Stimulated activated CD4-positive, alpha-beta T cell treated with anti-CD3 and anti-CD28 coated beads, Interleukin-2, amount 100 ng/mL, for 24 hours (primary cell): Measurements from ENCODE around the gene CACNA1F.
"Not testable (repeated sequence)": the region's sequence is repeated elsewhere in the genome, so short reads cannot be mapped to it uniquely, and the experiment has no call there.

Experiments used
- DNase-seq, 2 donors: peaks; one replicate each; pipeline ENCODE4 v3.0.0-alpha.2; 2020

The CACNA1F gene

DNA sequence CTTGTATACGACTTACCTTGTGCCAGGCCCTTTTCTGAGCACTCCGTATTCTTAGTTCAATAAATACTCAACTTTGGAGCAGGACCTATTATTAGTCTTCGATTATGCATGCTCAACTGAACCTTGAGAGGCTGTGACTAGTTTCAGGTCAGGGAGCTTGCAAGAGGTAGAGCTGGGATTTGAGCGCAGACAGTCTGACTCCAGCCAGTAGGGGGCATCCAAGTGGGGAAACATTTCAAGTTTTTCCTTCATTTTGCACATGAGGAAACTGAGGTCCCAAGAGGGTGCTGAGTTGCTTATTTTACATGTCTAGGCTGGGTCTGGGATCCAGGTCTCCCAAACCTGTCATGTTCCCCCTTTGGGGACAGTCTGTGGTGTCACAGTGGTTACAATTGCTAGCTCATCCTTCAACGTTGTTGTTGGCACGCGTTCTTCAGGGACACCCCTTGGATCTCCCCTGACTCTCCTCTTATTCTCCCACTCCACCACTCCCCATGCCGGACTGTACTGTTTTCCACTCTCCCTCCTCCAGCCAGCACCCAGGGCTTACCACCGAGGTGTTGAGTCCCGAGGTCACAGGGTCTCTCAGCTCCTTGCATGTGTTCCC lies 40.3 kb downstream of the CACNA1F start:
- DNase-seq = peak; percentile 32 to 41

DNA sequence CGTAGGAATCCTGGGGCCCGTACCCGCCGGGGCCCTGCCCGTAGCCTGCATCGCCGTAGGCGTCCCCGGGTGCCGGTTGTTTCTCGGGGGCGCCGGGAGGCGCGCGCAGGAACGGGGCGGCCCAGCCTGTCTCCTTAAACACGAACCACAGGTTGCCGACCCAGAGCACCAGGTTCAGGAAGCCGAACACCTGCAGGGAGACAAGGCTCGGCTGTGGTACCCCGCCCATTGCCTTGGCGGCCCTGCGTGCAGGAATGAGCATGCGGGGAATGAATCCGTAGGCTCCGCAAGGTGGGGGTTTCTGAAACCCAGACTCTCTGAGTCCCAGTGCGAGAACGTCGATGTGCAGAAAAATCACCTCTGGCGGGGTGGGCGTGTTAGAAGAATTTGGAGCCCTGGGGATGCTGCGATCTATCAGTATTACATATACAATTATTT lies 41.5 kb downstream of the CACNA1F start:
- DNase-seq = peak in 1 of 2 donors; percentile 26

DNA sequence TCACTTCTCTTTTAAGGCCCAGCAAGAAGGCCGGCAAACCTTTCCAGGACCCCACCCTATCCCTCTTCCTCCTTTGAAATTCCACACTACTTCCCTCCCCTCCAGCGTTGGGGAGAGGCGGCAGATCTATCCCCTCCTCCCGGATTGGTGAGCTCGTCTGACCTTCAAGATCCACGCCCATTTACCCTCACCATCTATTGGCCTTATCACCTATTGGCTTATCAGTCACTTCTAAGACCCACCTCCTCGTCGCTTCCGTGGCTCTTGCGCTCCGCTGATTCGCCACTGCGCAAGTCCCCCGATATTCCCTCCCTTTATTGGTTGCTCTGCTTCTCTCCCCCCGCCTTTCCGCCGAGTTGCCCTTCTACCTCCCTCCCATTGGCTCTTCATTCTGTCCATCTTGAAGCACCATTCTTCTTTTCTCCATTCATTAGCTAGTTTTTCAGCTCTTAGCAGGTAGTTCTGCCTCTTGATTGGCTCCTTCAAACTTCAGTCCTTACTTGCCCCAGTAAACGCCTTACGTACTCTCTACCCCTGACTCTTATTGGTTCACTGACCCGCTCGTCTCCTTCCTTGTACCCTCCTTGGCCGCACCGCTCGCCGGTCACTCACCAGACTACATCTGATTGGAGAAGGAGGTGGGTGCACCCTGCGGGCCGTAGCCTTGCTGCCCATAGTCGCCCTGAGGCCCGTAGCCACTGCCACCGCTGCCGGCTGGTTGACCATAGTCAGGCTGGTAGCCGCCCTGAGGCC lies 42.1 kb downstream of the CACNA1F start:
- peak; percentile 74 to 82 for DNase-seq

DNA sequence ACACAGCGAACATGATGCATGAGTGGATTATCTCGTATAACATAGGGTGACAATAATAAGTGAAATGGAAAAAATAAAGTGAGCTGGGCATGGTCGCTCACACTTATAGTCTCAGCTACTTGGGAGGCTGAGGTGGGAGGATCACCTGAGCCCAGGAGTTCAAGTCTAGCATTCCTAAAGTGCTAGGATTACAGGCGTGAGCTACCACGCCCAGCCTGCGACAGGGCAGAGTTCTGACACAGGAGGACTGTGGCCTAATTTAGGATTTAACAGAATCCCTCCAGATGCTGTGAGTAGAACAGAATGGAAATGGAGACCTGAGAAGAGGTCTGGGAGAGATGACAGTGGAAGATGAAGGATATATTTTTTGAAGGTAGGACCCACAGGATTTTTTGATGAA lies 43.5 kb downstream of the CACNA1F start:
- DNase-seq = no peak

DNA sequence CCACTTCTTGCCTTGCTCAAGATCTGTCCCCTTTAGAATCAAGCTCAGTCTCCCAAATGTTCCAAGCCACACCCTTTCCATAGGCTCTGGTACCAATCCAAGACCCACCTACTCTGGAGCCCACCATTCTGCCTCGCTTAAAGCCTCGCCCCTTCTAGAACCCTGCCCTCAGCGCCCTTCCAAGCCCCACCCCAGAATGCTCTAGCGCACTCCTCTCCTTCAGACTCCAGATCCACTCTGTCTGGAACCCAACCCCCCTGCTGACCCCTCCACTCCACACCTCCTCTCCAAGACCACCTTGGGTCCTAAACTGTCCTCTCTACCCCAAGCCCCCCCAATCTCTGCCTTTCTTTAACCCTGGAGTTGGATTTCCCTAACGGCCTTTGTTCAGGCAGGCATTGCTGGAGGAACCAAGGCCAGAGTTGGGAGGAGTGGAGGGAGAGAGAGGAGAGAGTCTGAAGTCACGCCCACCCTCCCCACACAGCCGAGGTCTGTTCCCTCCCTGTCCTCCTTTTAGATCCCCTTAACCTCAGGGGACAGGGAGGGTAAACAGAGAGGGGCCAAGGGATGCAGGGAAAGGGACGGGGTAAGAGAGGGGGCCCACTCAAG lies 44.6 kb downstream of the CACNA1F start:
- no peak for DNase-seq

DNA sequence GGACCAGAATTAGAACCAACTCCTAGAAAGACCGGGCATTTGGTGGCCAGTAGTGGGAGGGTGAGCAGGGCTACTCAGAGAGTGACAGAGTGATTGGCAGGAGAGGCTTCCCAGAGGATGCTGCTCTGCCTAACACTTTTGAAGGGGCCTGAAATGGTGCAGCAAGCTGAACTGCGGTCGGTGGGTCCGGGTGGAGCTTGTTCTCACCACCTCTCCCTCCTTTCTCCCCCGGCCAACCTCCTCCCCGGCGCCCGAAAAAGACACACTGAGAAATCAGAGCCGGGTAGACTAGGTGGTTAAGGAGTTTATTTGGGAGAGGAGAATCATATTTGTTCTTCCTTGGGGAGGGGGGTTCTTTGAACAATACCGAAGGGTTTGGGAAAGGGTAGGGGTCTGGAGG lies 45.6 kb downstream of the CACNA1F start:
- DNase-seq = no peak

DNA sequence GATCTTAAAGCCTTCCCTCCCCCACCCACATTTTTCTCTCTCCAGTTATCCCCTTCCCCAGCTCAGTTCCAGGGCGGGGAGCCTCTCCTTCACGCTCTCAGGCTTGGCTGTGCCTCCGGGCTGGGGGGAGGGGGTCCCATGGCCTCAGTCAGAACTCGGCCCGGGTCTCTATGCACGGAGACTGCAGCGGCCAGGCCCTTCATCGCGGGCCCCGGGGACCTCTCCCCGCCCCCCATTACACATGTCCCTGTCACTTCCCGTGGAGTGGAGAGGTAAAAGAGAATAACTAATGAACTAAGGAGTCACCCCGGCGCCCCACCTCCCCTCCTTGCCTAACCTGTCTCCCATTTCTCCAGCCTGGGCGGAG lies 46.1 kb downstream of the CACNA1F start:
- no peak for DNase-seq

DNA sequence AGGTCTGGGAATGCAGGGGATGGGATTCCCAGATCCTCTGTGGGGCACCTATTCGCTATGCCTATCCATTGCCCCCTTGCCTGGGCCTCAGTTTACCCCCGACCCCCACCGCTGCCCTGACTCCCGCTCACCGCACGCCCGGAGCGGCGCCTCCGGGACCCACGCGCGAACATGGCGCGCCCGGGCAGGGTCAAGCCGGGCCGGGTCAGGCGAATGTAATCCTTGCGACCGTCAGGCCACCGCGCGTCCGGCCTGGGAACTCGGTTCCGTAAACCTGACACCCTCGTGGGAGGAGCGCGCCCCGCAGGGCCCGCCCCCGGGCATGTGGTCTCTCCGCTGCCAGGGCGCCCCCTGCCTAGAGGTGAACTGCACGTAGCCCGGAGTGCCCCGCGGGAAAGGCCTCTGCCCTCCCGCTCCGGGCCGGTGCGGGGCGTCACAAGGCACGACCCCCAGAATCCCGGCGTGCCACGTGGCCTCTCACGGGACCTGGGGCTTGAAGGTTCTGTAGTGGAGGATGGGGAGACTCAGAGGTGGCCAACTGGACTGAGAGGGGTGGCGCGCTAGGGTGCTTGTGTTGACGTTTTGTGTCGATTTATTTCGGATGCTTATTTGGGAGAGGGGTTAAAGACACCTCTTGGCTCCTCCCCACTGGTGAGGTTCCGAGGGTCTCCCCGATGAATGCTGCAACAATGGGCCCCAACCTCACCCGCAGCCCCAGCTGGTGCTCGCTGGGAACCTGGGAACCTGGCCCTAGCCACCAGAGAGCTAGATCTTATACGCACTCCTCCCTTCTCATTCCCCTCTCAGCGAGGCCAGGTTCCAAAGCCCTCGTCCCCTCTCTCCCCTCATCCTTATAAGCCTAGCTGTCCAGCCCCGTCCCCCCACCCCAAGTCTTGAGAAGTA lies 46.8 kb downstream of the CACNA1F start, which contains the start of gene PRICKLE3:
TSS of gene PRICKLE3 (minus strand) at position 249 of the 903 bp plus-strand sequence. CDS start at position 173, 76 bp downstream.
- DNase-seq = peak; percentile 73 to 80

DNA sequence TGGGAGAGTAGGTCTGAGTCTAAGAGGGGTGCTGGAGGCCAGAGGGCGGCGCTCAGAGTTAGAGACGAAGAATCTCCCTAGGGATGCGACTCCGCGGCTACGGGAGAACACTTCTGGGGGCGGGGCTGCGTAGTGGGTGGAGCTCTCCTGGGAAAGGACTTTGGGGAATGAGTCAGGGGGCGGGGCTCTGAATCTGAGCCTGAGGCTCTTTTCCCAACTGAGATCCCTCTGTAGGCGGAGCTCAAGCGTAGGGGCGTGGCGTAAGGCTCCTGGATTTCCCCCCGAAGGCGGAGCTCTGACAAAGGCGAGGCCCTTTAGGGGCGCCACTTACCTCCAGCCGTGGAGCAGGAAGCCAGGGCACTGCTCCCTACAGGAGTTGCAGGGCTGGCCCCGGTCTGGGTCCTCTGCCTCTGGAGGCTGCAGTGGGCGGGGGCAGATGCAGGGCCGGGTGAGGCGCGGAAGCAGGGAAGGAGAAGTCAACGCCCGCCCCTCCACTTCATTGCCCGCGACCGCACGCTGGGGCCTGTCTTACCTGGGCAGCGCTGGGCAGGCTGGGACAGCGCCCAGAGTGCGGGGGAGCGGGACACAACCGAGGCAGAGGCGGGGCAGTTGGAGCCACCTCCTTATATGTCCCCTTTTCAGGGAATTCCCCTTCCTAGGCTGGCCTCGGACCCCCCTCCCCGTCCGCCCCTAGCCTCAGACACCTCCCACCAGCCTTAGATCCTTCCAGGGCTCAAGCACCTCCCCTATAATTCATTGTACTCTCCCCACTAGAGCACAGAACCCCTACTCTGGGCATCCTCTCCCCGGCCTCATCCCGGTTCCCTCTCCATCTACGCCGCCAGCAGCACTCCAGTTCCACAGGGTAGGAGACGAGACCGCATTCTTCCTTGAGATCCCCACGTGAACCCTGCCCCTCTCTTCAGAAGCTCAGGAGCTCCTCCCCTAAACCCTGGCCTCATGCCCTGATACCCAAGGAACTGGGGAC lies 48.6 kb downstream of the CACNA1F start:
- peak; percentile 22 to 62 for DNase-seq

DNA sequence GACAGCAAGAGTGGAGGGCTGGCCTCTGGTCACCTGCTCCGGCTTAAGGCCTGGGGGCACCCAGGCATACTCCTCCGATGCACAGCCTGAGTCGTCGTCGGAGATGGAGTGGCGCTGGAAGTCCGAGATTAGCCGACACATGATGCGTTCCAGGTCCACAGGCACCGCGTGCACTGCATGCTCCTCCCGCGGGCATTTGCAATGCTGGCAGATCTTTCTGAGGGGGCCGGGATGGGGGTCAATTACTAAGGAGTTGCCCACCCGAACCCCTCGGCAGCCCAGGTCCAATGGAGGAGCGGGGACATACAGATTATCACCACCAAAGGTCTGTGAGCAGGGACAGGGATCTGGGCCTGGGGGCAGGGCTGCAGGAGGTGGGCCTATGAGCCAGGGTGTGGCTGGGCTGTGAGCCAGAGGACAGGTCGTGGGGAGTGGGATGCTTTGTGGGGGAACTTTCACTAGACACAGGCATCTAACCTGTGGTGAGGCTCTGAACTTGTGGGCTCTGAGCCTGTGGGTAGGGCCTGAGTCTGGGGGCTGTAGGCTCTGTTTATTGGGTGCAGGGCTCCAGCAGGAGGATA lies 49.3 kb downstream of the CACNA1F start:
- DNase-seq = no peak

DNA sequence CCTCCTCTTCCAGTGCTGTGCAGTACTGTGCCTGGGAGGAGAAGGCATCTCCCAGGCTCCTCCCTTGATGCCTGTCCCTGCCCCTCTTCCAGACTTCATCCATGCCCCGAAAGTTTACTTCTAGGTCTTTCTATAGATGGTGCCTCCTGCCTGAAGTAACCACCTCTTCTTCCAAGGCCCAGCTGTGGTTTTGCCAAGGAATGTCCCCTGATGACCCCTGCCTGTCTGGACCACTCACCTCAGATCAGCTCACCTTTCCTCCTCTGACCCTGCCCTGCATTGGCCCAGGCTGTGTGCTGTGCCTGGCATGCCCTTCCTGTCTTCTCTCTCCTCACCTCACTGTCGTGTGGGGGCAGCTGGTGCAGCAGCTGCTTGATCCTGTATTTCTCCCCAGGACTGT lies 53.8 kb downstream of the CACNA1F start:
- DNase-seq = no peak

DNA sequence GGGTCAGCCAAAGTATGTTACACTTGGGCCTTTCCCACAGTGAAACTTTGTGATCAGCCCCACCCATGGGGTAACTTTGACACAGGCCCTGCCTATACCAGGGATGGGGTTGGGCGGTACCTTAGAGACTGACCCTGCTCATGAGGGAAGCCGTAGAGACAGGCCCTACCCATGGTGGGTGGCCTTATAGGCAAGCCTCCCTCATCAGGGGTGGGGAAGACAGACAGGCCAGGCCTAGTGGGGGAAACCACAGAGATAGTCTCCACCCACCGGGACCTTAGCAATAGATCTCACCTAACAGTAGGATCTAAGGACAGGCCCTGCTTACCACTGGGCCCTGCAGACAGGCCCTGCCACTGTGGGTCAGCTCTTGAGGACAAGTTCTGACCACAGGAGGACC lies 54.6 kb downstream of the CACNA1F start:
- no peak for DNase-seq

DNA sequence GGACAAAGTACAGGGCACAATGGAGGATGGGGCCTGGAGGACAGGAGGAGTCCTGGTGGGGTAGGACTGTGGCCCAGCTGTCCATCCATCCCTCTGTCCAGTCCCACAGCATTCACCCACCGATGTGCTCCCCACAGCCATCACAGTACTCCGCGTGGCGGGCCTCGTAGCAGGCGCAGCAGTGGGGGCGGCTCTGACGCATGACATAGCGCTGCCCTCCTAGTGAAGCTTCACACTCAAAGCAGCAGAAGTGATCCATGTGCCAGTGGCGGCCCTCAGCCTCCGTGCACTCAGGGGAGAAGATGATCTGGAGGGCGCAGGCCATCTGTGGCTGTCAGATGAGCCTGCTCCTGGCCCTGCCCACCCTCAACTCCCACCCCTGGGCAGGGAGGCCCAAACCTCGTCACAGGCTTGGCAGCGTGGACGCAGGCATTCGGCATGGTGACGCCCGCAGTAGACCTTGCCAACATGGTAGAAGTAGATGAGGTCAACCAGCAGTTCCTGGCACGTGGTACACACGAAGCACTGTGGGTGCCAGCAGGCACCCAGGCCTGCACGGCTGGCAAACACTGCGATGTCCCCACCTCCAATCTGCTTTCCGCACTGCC lies 55.2 kb downstream of the CACNA1F start:
- no peak for DNase-seq

DNA sequence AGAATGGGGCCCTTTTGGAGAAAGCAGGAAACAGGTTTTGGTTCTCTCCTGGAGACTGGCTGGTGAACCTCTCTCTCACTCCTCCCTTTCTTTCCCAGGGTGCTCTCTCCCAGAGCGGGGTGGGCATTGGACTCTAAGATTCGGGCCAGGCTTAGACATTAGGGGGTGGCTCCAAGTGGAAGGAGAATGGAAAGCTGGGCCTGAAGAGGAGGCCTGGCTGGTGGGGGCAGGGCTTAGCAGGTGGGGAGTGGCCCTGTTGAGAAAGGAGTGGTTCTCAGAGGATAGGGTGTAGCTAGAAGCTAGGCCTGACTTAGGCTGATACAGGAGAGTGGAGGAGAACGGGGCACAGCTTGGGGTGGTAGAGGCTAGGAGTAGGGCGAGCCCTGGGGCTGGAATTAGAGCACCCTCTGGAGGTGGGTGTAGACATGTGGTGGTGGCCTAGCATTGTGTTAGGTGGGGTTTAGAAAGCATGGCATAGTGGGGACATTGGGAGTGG lies 55.8 kb downstream of the CACNA1F start:
- DNase-seq = no peak

DNA sequence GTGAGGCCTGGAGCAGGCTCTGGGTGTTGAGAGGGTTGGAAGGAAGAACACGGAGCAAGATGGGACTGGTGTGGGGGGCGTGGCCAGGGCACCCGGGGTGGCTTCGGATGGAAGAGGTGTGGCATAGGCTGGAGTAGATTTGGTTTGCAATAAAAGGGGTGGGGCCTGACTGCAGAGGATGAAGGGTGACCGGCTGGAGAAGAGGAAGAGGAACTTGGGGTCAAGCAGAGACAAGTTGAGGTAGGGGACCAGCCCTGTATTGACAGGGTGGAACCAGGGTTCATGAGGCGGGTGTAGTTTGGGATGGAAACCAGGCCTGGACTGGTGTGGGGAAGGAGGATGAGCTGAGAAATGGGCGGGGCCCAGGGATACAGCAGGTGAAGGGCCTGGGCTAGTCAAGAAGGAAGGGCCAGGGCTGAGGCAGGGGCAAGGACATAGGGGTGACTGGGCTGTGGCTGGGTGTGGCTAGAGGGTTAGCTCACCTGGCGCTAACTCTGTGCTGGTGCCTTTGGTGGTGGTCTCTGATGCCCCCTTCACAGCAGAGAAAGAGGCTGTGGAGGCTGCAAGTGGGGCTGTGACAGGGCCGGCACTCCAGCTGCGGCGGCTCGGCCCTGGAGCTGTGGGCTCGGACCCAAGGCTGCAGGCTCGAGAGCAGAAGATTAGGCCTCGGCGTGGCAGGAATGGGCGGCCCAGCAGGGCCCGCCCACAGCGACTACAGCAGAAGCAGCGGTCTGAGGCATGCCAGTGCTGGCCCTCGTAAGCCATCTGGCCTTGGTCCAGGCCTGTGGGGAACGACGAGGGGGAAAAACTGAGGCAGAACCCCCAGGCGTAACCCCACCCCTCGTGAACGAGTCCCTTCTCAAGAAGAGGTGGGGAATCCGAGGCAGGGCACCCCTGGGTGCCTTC lies 56.5 kb downstream of the CACNA1F start:
- DNase-seq = no peak

DNA sequence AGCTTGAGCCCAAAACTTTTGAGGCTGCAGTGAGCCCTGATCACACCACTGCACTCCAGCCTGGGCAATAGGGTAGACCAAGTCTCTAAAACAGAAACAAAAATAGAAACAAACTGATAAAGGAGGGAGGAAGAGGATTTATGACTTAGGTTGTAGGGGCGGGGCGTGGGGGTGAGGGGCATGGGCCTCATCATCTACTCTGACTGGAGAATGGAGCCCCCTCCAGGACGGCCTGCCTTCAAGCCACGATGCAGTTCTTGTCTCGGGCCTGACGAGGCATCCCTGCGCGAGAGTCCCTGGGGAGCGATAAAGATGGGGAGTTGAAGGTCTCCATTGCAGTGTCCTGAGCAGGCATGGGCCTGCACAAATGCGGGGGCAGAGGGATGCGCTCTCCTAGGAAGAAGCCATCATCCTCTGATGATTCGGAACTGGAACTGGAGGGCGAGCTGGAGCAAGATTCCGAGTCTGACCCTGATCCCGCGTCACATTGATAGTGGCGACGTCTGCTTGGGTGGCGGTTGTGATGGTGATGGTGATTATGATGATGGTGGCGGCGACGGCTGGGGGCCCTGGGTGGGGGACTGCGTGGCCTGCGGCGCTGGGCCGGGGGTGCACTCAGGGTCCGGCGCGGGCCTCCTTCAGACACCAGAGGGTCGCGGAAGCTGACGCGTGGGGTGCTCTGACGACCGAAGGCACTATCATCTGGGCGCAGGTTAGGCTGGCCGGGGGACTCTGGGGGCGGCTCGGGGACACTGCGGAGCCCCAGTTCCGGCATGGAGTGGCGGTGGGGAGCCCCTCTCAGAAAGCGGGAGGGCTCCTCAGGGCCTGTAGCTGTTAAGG lies 57.5 kb downstream of the CACNA1F start:
- no peak for DNase-seq

DNA sequence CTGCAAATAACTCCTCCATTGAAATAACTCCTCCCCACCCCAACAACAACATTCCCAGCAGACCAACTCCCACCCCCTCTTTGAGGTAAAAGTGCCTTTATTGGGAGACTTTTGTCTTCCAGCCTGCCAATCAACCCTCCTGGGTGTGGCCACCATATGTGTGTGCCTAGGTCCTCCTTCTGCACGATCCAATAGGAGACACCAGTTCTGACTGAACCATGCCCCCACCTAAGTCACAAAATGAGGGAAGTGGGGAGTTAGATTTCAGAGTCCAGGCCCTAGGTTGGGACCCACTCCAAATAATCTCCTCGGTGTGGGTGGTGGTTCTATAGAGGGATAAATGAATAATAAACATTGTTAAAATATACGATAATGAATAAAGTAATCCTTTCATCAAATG lies 58.4 kb downstream of the CACNA1F start:
- DNase-seq = no peak

DNA sequence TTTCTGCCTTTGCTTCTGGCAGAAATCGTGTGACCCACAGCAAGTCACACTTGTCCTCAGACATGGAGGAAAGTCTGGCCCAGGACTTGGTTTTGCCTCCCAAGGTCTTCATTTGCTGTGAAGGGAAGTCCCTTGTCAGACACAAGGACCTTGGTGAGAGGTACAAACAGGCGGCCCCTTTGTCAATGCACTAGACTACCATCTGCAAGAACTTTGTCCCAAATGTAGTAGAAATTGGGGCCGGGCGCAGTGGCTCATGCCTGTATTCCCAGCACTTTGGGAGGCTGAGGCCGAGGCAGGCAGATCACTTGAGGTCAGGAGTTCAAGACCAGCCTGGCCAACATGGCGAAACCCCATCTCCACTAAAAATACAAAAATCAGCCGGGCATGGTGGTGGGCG lies 59.6 kb downstream of the CACNA1F start:
- not testable (repeated sequence) for DNase-seq
